NCI-H1930 (cell line): Measurements from ENCODE around the gene SGMS1.
A peak's percentile ranks its signal among the peaks of the same experiment; 100 is the strongest.
"Not testable (repeated sequence)": the region's sequence is repeated elsewhere in the genome, so short reads cannot be mapped to it uniquely, and the experiment has no call there.

Experiments
- DNase-seq, 2 experiments: peaks; one replicate each; lab custom pipeline; 2025; lab: John Stamatoyannopoulos, UW

The SGMS1 gene

DNA sequence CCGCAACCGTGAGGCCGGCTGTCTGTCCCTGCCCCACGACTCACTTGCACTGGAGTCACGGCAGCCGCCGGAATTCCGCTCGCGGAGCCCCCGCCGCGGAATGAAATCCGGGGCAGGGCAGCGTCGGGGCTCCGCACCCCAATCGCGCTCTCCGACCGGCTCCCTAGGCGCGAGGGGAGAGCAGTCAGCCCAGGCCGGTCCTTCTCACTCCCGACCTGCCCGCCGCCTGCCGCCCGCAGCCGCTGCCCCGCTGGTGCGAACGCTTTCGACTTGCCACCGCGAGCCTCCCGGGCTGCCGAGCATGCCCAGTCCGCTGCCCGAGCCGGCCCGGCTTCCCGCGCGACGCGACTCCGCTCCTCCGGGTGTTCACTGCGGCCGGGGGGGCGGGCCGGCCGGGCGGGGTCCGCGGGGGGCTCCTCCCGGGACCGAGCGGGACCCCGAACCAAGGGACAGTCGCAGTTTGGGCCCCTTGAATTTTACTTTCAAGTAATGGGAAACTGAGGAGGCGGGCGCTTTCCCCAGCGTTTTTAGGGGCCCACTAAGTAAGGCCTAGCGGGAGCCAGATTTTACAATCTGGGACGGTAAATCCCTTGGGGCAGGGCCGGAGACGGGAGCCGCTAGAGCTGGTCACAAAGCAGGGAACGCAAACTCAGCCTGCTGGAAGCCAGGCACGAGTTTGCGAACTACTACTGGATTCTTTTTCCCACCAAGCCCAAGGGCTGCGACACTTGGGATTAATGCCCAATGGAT, at the start of gene SGMS1:
SGMS1 (minus strand) TSS at position 294 of the 750 bp plus-strand sequence. CDS start 279,842 bp downstream, outside the sequence.
- DNase-seq: peak; percentile 20 to 57

DNA sequence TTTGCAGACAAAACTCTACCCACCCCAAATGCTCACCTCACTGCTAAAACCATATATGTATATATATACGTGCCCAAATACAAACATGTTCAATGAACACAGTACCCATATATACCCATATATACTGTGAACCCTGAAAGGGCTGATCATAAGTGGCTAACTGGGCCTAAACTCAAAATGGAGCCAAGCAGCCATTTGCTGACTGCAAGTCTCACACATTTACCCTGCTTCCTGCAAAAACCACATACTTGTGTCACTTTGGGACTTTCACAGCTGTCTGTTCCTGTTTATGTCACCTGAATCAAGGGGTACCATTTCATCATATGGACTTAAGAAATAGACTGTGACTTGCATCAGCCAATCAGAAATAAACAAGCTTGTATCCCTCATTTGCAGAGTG, 48.4 kb upstream of the SGMS1 start:
- not testable (repeated sequence) for DNase-seq

DNA sequence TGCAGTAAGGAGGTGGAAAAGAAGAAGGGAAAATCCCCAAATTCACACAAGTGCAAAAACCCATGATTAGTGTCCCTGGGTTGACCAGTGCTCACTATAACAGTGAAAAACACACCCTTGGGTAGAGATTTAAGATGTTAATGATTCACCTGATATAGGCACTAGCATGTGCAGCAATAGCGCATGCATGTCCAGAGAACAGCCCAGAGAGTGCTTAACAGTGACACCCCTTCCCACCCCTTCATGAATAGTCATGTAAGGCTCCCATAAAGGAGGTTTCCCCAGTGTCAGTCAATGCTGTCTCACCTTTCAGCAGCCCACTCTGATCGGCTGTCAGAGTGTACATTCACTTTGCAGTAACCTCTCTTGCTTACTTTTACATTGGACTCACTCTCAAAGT, 47.9 kb upstream of the SGMS1 start:
- DNase-seq: not testable (repeated sequence)

DNA sequence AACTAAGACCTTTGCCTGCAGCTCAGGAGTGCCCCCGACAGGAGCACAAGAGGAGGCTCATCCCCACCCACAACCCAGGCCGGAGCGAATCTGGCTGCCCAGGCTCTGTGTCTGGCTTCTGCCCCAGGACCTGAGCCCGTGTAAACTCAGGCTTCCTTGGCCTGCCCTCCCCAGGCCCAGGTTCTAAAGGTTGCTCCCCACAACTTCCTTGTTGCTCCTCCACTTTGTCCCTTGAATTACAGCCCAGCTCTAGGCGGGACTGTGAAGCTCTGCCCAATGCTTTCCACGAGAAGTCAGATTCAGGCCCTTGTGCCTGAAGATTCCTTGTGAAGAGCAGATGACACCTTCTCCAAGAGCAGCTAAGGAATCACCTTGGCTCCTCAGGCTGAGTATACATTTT, 46.2 kb upstream of the SGMS1 start:
- not testable (repeated sequence) for DNase-seq

DNA sequence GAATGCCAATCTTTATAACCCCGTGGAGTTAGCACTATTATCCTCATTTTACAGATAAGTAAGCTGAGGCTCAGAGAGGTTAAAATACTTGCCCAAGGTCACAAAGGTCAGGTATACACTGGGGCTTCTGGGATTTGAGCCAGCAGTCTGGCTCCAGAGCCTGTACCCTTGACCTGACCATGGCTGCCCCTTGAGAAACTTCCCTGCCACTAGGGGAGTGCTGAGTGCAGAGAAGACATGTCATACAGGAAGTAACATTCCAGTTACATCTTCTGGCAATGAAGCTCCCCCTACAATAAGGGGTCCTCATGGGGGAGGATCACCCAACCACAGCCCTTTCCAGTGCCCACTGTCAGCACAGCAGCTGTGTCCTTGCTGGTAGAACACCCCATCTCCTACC, 43.6 kb upstream of the SGMS1 start:
- DNase-seq: not testable (repeated sequence)

DNA sequence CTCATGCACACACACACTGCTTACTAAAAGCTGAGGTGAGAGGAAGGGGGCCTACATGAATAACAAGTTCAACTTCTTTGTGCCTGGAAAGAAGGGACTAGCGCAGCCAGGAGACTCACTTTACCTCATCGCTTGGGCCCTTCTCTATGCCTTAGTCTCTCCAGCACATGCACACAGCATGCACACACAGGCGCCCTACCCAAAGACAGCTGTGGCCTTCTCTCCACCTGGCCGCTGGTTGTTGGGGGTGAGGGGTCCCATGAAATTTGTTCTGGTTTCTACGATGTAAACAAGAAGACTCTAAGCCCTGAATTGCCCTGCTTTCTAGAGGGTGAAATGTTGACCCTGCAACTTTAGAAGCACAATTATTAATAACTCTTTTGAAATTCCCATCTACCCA, 38.7 kb upstream of the SGMS1 start:
- not testable (repeated sequence) for DNase-seq

DNA sequence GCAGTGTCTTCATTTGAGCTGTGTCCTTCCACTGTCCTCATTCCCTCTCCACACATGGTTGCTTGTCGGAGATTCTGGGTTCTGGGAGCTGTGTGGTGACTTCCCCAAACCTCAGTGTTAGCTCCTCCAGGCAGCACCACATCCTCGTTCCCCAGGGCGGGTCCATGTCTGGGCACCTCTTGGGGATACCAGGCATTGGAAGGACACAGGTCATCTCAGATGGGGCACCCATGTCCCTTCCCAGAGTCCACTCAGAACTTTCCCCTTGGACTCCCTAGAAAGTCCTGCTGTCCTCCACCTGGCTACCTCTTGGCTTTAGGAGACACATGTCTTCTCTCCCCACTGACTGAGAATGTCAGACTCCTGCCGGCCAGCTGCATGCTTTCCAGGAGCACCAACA, 37.8 kb upstream of the SGMS1 start:
- not testable (repeated sequence) for DNase-seq

DNA sequence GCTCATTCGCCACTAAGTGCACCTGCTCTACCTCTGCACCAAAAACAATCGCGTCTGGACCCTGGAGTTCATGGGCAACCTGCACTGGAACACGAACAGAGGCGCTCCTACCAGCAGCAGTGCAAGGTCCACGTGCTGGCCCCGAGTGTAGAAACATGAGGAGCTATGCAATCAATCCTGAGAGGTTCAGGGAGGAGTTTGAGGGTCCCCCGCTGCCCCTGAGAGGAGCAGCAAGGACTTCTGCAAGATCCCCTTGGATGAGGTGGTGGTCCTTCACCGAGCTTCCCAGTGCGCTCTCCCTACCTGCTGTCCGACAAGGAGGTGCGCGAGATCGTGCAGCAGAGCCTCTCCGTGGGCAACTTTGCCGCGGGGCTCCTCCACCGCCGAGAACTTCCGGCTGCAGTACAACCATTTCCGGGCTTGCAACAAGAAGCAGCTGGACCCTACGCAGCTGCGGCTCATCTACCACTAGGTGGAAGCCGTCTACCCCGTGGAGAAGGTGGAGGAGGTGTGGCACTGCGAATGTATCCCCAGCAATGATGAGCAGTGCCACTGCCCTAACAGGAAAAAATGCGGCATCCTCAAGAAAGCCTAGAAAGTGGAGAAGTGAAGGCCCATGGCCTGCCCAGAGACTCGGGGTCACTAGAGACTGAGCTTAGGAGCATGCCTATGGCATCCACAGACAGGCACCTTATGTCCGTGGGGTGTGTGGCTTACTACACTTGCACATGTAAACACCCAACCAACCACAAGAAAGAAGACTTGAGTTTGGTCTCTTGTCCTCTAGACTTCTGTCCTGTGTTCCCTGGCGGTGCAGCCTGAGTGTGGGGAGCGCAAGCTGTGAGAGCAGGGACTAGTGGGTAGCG, 36.3 kb upstream of the SGMS1 start:
- not testable (repeated sequence) for DNase-seq

DNA sequence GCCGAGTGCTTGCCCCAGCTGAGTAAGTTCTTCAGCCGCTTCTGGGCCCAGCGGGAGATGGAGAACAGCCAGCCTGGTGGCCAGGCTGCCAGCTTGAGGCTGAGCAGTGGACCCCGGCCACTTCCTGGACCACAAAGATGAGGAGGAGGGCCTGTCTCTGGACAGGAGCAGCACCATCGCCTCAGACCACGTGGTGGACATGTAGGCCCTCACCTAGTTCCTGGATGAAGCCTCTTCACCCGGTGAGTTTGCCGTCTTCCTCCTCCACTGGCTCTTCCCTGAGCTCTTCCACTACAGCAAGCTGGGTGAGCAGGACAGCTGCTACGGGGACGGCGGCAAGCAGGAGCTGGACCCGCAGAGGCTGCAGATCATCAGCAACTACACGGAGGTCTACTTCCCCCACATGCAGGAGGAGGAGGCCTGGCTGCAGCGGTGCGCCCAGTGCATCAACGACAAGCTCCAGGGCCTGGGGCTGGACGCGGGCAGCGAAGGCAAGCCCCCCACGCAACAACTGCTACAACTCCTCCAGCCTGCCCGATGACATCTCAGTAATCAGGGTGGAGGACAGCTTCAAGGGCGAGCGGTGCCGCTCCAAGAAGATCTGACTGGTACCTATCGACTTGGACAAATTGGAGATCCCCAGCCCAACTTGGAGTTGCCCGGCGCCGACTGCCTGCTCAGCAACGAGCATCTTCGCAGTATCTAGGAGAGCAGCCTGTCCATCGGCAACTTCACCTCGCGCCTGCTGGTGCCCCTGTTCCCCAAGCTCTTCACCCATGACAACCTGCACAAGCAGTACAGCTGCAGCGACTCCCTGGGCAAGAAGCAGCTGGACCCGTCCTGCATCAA, 35.5 kb upstream of the SGMS1 start:
- not testable (repeated sequence) for DNase-seq

DNA sequence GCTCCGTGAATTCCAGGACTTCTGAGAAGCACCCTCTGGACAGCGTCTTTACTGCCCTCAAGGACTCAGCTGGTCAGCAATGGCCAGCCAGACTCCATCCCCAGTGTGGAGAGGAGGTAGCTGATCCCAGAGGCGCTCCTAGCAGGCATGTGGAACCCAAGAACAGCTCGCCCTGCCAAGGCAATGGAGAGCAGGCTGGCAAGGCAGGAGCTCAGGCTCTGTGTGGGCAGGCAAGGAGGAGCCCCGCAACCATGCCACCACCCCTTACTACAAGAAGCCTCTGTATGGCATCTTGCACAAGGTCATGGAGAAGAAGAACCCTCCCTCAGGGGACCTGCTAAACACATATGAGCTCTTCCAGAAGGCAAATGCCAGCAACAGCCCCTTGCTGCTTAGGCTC, 34.4 kb upstream of the SGMS1 start:
- DNase-seq: no peak

DNA sequence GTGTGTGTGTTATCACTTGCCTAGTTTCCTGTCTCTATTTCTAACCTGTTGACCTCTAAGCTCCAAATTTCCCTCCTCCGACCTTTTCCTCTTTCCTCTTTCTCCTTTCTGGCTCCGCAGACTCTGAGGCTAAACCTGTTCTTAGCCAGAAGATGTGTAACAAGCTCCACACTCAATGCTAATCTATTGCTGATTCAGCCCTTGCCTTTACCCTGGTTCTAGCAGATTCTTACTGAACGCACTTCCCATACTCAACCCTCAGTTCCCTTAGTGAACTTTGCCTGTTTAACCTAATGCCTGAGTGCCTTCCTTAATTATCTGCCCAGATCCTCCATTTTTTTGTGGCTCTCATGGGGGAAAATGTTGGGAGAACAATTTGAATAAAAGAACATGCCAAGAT, 30.0 kb upstream of the SGMS1 start:
- DNase-seq: no peak

DNA sequence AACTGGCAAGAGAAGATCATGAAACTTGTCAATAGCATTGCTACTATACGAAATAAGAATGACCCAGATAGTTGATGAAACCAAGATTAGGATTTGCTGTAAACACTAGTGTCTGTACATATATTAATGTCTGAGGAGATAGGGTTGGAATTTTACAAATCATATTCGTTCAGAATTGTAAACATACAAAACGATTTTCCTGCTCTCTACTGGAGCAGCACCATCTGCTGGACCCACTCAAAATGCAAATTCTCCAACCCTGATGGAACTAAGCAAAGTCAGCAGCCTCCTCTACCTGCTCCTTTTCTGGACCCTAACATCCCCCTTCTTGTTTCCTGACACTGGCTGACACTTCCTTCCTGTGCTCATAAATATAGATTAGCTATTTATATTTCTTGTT, 29.4 kb upstream of the SGMS1 start:
- no peak for DNase-seq

DNA sequence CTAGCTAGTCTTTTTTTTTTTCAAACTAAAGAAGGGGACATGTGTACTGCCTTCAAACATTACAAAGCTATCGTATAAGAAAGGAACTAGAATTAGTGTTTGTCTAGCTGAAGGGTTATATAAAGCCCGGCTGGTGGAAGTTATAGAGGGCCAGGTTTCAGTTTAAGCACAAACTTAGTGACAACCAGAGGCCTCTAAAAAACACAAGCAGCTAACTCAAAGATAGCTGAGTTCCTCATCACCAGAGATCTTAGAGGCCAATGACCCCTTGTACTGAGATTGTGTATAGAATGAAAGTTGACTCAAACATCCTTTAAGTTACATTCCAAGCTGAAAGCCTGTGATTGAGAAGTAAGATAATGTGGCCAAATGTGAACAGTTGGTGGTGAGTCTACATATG, 28.1 kb upstream of the SGMS1 start:
- no peak for DNase-seq

DNA sequence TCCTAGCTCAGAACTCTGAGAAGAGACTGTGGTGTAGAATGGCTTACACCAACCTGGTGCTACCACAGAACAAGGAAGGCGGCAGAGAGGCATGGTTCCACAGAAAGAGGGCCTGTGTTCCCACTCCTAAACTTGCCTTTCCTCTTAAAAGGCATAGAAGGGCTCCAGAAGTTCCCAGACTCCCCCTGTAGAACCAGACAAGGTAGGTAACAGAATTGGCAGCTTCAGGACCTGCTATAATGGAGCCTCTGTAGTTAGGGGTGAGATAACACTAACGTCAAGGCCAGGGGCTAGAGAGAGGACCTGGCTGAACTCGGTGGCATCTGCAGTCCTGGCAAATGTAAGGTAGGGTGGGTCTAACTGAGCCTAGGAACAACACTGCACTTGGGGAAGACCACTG, 26.7 kb upstream of the SGMS1 start:
- DNase-seq: no peak

DNA sequence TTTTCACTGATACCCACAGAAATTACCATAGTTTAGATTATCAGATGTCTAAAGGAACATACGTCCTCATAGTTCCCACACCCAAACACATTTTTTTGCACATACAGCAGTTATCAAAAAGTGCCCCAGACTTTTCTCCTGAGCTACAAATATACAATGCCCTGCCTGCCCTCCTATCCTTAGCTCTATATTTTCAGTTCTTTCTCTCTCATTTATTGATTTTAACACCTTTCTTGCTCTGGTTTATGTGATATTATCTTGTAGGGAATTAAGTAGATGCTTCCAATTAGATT, 25.1 kb upstream of the SGMS1 start:
- no peak for DNase-seq

DNA sequence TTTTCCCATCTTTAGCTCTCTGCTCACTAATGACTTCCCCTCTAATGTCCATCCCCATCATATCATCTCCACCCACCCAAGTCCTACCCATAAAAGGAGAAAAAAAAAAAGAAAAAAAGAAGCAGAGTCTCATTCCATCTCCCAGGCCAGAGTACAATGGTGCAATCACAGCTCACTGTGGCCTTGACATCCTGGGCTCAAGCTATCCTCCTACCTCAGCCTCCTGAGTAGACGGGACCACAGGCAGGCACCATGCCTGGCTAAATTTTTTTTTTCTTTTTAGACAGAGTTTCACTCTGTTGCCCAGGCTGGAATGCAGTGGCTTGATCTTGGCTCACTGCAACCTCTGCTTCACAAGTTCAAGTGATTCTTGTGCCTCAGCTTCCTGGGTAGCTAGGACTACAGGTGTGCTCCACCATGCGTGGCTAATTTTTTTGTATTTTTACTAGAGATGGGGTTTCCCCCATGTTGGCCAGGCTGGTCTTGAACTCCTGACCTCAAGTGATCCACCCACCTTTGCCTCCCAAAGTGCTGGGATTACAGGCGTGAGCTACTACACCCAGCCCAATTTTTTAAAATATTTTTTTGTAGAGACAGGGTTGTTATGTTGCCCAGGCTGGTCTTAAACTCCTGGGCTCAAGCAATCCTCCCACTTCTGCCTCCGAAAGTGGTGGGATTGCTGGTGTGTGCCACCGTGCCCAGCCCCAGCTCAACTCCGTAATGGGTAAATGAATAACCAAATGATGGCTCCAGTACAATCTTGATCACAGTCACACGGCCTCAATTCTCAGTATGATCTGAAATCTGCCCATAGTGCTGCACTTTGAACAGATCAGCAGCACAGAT, 24.6 kb upstream of the SGMS1 start:
- DNase-seq: no peak

DNA sequence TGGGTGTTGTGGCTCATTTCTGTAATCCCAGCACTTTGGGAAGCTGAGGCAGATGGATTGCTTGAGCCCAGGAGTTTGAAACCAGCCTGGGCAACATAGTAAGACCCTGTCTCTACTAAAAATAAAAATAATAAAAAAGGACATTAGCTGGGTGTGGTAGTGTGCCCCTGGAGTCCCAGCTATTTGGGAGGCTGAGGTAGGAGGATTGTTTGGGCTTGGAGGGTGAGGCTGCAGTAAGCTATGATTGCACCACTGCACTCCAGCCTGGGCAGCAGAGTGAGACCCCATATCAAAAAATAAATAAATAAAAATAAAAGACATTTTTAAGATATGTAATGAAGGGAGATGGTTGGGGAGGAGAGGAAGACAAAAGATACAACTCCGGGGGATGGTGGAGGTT, 23.6 kb upstream of the SGMS1 start:
- DNase-seq: not testable (repeated sequence)

DNA sequence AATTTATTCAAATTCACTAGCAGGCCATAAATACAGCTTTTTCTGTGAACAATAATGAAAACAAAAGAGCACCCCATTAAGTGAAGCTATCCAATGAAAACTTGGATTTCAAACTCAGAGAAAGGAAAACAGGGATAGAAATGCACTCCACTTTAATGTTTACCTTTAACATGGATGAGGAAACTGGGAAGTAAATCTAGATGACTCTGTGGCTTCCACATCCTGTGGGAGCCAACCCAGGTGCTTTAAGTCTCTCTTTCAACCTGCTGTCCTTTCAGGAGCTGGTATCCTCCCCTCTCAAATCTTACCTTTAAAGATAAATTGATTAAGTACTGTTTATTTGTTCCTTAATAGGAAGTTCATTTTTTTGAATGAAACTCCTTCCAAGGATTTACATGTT, 21.5 kb upstream of the SGMS1 start:
- DNase-seq: no peak

DNA sequence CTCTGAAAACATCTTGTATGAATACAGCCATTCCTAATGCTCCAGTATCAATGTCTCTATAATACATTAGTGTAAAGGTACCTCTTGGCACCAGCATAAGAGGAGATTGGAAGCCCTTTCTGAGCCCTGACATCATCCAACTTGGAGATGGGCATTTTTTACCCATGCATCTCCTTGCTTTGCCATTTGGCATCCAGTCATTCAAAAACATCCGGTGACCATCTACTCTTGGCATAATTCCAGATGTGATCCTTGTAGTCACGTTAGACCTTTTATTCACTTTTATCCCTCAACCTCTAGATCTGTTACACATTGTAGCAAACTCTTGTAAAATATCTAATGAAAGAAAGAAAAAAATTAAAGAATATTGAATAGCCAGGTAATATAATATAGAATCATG, 17.9 kb upstream of the SGMS1 start:
- DNase-seq: no peak

DNA sequence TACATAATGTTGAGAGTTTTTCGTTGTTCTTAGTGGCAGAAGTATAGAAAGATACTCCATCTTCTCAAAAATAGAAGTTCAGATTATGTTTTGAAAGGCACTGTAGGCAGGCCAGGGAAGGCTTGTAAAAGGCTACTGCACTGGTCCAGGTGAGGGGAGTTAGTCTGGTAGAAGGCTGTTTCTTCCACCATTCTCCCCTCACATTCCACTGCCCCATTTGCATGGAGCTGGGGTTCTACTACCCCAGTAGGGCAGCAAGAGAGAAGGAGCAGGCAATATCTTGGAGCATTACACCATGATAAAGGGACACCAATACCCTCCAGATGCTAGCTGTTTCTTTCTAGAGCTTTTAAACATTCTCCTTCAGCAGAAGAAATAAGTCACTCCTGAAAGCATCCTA, 16.5 kb upstream of the SGMS1 start:
- DNase-seq: no peak
